Lower leg skin (tissue), 4 donors: ENCODE measurements around the gene PRPF31. TPM values are rescaled to one million over a fixed set of nuclear protein-coding genes. Genes with fewer than 3 reads are reported as not detected.
A peak's percentile ranks its signal among the peaks of the same experiment; 100 is the strongest.

Experiments
- DNase-seq, 2 donors: peaks; one replicate each; pipeline ENCODE4 v3.0.0-alpha.2; 2019; ENCODE audit warnings: low spot score in 2 of 2
- H3K4me3 ChIP-seq: fragments of 200-600 bp; sonication (generic); 2 replicates; pipeline ENCODE4 v1.5.1; 2017; ENCODE audit warnings: mild to moderate bottlenecking, low read depth; ENCODE audit not compliant: poor library complexity, severe bottlenecking
- POLR2A ChIP-seq, 2 donors: fragments of 450-650 bp; IDR thresholded peaks; one replicate each; pipeline ENCODE4 v1.6.1; 2016 to 2017; ENCODE audit warnings: antibody characterized with exemption in 2 of 2, mild to moderate bottlenecking in 1 of 2, moderate library complexity in 1 of 2
- WGBS, 2 donors: methylation state at CpG; one replicate each; pipeline ENCODE4 v1.1.5; 2018; 5-methylcytosine and 5-hydroxymethylcytosine counted together
- intact Hi-C: fragments of 100-400 bp; cut with DNase I; formaldehyde crosslinking; loops from one replicate; pipeline ENCODE4 v1.15.0; 2023; ENCODE audit warnings: low total_unique reads
- total RNA-seq, 4 donors: library from RNA; depleted of rRNA; stranded (reverse); fragments of >200 nt; gene quantifications; one replicate each; pipeline ENCODE4 v1.1.0, GENCODE V29; 2016
- TF ChIP-seq, protein P1 (sequence below), 3 donors: fragments of 450-650 bp; IDR thresholded peaks; one replicate each; pipeline ENCODE4 v1.5.1; 2016; ENCODE audit warnings: antibody characterized with exemption in 3 of 3, mild to moderate bottlenecking in 3 of 3, moderate library complexity in 2 of 3

The PRPF31 gene
- total RNA-seq, 4 donors from 2014 or later = 39.2 to 65.1 (median 47.3) TPM

DNA sequence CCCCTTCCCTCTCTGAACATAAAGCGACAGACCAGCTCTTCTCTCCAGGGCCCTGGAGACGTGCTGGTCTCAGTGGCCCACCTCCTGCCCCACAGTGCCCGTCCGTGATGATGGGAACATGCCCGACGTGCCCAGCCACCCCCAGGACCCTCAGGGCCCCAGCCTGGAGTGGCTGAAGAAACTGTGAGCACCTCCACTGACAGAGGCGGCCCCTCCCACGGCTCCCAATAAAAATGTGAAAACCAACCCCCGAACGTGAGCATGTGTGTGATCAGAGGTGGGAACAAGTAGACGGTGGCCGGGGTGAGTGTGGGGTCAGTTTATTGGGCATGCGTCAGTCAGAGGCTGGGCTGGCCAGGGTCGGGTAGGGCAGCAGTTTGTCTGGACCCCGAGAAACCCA, 8.8 kb upstream of the PRPF31 start:
- no peak overlapping the region for H3K4me3 ChIP-seq
- intact Hi-C loops = no loop called here
- WGBS, 2 donors = 81% methylated on average over 15 of the region's 15 CpGs
- TF ChIP-seq, protein P1, sequence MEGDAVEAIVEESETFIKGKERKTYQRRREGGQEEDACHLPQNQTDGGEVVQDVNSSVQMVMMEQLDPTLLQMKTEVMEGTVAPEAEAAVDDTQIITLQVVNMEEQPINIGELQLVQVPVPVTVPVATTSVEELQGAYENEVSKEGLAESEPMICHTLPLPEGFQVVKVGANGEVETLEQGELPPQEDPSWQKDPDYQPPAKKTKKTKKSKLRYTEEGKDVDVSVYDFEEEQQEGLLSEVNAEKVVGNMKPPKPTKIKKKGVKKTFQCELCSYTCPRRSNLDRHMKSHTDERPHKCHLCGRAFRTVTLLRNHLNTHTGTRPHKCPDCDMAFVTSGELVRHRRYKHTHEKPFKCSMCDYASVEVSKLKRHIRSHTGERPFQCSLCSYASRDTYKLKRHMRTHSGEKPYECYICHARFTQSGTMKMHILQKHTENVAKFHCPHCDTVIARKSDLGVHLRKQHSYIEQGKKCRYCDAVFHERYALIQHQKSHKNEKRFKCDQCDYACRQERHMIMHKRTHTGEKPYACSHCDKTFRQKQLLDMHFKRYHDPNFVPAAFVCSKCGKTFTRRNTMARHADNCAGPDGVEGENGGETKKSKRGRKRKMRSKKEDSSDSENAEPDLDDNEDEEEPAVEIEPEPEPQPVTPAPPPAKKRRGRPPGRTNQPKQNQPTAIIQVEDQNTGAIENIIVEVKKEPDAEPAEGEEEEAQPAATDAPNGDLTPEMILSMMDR (IDR thresholded peaks at IDR 0.05) = no peak
- no peak for TF ChIP-seq POLR2A (IDR thresholded peaks at IDR 0.05)
- DNase-seq = no peak

DNA sequence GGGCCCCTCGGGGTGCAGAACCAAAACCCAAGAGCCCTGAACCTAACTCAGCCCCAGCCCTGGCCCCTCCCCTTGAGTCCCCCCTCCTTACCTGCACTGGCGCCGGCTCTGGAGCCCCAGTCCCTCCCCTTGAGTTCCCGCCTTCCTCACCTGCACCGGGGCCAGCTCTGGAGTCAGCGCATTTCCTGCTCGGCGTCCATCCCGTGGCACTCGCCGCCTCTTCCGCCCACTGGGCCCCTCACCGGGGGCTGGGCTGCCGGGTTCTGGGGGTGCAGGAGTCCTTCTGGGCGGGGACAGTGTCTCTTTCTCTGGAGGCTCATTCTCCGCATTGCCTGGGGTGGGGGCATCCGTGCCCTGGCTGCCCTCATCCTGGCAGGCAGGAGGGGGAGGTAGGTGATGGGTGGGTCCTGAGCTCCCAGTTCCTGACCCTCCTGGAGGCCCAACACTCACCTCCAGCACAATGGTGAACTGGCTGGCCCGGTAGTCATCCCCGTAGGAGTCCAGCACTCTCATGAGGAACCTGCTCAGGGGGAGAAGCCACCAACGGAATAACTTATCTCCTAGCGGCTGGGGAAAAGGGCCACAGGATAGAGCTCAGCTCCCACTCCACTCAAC, 7.6 kb upstream of the PRPF31 start:
- intact Hi-C loops = no loop called here
- DNase-seq = no peak
- no peak overlapping the region for H3K4me3 ChIP-seq
- TF ChIP-seq, protein P1 (IDR thresholded peaks at IDR 0.05) = no peak
- no peak for TF ChIP-seq POLR2A (IDR thresholded peaks at IDR 0.05)
- 76 to 82% methylated on average over 21 of the region's 21 CpGs for WGBS, 2 donors

DNA sequence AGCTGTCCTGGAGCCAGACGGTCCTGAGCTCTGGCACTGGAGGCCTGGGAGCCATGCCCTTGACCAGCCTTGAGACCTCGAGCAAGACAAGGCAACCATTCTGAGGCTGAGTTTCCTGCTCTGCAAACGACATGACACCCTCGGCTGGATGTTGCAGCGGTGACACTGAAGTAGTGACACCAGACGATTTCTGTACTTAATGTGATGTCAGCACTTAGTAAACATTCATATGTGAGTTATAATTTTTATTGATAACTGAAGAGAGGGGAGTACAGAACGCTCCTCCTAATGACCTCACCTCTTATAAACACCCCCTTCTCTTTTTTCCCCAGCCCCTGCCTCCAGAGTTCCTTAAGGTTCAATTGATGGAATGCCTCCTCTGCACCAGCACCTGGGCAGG, 7.1 kb upstream of the PRPF31 start:
- DNase-seq = no peak
- intact Hi-C loops = no loop called here
- 83 to 85% methylated on average over 6 to 7 of the region's 7 CpGs for WGBS, 2 donors
- no peak overlapping the region for H3K4me3 ChIP-seq
- TF ChIP-seq, protein P1 (IDR thresholded peaks at IDR 0.05) = no peak
- TF ChIP-seq POLR2A (IDR thresholded peaks at IDR 0.05) = no peak

DNA sequence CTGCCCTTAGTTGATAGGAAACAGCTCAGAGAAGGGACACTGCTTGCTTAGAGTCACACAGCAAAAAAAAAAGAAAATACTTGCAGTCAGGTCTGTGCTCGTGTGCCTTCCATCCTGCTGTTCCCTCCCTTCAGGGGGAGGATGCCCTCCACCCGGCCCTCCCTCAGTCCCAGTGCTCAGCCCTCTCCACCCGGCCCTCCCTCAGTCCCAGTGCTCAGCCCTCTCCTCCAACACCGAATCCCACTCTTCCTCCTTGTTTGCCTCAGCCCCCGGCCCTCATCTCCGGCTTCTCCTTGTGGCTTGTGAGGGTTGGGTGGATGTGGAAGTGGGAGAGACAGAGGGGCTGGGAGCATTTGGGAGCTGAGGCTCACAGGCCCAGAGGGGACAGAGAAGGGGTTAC, 5.9 kb upstream of the PRPF31 start:
- TF ChIP-seq, protein P1 (IDR thresholded peaks at IDR 0.05) = no peak
- no peak for TF ChIP-seq POLR2A (IDR thresholded peaks at IDR 0.05)
- DNase-seq = no peak
- intact Hi-C loops = no loop called here
- 73 to 81% methylated on average over 6 of the region's 6 CpGs for WGBS, 2 donors
- H3K4me3 ChIP-seq = no peak overlapping the region

DNA sequence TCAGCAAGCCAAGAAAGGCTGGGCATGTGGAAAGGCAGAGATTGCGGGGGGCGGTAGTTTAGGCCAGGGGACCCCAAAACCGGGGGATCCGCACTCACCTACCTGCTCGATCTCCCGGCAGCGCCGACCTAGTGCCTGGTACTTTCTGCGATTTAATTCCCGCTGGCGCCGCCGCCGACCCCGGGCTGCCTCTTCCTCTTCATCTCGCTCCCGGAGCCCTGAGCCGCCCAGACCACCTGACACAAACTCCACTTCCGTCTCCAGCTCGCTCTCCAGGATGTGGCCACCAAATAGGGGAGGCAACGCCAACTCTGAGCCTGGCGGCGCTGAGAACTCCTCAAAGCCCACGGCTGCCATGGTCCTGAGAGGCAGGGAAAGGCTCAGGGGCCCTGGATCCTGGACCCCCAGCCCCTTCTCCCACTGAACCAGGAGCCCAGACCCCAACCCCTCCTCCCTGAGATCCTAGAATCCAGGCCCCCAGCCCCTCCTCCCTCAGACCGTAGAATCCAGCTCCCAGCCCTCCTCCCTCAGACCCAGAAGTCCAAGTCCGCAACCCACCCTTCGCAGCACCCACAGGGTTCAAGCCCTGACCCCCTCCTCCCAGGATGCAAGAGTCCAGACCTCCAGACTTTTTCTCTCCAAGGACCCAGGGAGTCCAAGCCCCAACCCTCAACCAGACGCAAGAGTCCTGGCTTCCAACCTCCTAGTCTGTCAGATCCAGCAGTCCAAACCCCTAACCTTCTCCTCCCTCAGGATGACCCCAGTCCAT, 1.0 kb upstream of the PRPF31 start:
- no peak for DNase-seq
- peak overlapping the region; percentile 63 for H3K4me3 ChIP-seq
- TF ChIP-seq, protein P1 (IDR thresholded peaks at IDR 0.05) = no peak
- TF ChIP-seq POLR2A (IDR thresholded peaks at IDR 0.05) = no peak
- intact Hi-C loops = no loop called here
- 17 to 26% methylated on average over 28 of the region's 28 CpGs for WGBS, 2 donors
